NB4 (cell line): Measurements from ENCODE around the gene MCAT.

Source experiments
- DNase-seq: peaks from one replicate; pipeline ENCODE4 v3.0.0; 2010; ENCODE audit warnings: low read depth
- H3K4me3 ChIP-seq: one replicate; pipeline ENCODE4 v1.5.1; 2011; ENCODE audit warnings: mild to moderate bottlenecking, low read depth, low read length, moderate library complexity
- CTCF ChIP-seq: IDR thresholded peaks from one replicate; pipeline ENCODE4 v1.5.1; 2012; ENCODE audit warnings: low read depth, low read length
- MAX ChIP-seq: IDR thresholded peaks from 2 replicates; pipeline ENCODE4 v1.6.1; 2011; ENCODE audit warnings: low read depth, low read length
- MYC ChIP-seq: IDR thresholded peaks from 2 replicates; pipeline ENCODE4 v1.6.1; 2011; ENCODE audit warnings: low read depth, low read length
- POLR2A ChIP-seq: IDR thresholded peaks from 2 replicates; pipeline ENCODE4 v1.6.1; 2011; ENCODE audit warnings: mild to moderate bottlenecking; ENCODE audit not compliant: insufficient read length; ENCODE audit errors: extremely low read depth

Gene MCAT

GRCh38 chr22:43171019-43171491 lies 27.9 kb upstream of the MCAT start:
- no peak for DNase-seq
- no peak overlapping the region for H3K4me3 ChIP-seq
- no peak for TF ChIP-seq MAX

GRCh38 chr22:43170131-43170480 lies 26.9 kb upstream of the MCAT start:
- TF ChIP-seq CTCF (no peak), MAX (no peak), POLR2A (no peak), MYC (no peak)
- H3K4me3 ChIP-seq: no peak overlapping the region
- no peak for DNase-seq

GRCh38 chr22:43169310-43170130 lies 26.3 kb upstream of the MCAT start:
- no peak for TF ChIP-seq CTCF
- TF ChIP-seq POLR2A: no peak
- no peak for TF ChIP-seq MAX
- TF ChIP-seq MYC: no peak

GRCh38 chr22:43168471-43169309 lies 25.5 kb upstream of the MCAT start:
- H3K4me3 ChIP-seq: no peak overlapping the region
- TF ChIP-seq CTCF (no peak), MYC (no peak), POLR2A (no peak), MAX (no peak)
- DNase-seq: no peak

More at GRCh38 chr22:43169310-43170130, 26.3 kb upstream of the MCAT start:
- DNase-seq: no peak
- H3K4me3 ChIP-seq: no peak overlapping the region

- TF ChIP-seq CTCF: no peak
- TF ChIP-seq POLR2A: no peak
- no peak for TF ChIP-seq MYC
- TF ChIP-seq MAX: no peak
- H3K4me3 ChIP-seq: no peak overlapping the region
- DNase-seq: no peak
Measured at GRCh38 chr22:43167001-43167589, 23.9 kb upstream of the MCAT start.
